HG03354 (cell line): ENCODE data around the gene SRSF3.

Experiments used
- ATAC-seq: cut with Tn5 transposase; IDR thresholded peaks from one replicate; pipeline ENCODE4 v1.9.1; 2021; ENCODE audit warnings: mild to moderate bottlenecking; ENCODE audit not compliant: unreplicated experiment, poor library complexity, severe bottlenecking

The SRSF3 gene

GRCh38 chr6:36616893-36617521 lies 22.8 kb downstream of the SRSF3 start:
- no peak for ATAC-seq

GRCh38 chr6:36618366-36619355 lies 24.5 kb downstream of the SRSF3 start:
- no peak for ATAC-seq

- no peak for ATAC-seq
Measured at GRCh38 chr6:36621371-36621855, 27.3 kb downstream of the SRSF3 start.

GRCh38 chr6:36622901-36623546 lies 28.9 kb downstream of the SRSF3 start:
- peak; percentile 17 for ATAC-seq

GRCh38 chr6:36623547-36624459 lies 29.6 kb downstream of the SRSF3 start:
- peak; percentile 65 for ATAC-seq

- no peak for ATAC-seq
Measured at GRCh38 chr6:36624461-36625157, 30.4 kb downstream of the SRSF3 start.

- no peak for ATAC-seq
Measured at GRCh38 chr6:36625158-36625919, 31.2 kb downstream of the SRSF3 start.

- ATAC-seq, result no peak
Measured at GRCh38 chr6:36626636-36627035, 32.5 kb downstream of the SRSF3 start.

- ATAC-seq, result no peak
Measured at GRCh38 chr6:36627141-36627540, 33.0 kb downstream of the SRSF3 start.

- no peak for ATAC-seq
Measured at GRCh38 chr6:36627801-36628246, 33.7 kb downstream of the SRSF3 start.

GRCh38 chr6:36629784-36630183 lies 35.6 kb downstream of the SRSF3 start:
- no peak for ATAC-seq

- no peak for ATAC-seq
Measured at GRCh38 chr6:36631326-36632011, 37.3 kb downstream of the SRSF3 start.

GRCh38 chr6:36633370-36633769 lies 39.2 kb downstream of the SRSF3 start:
- no peak for ATAC-seq

GRCh38 chr6:36633915-36634314 lies 39.8 kb downstream of the SRSF3 start:
- ATAC-seq, result no peak

GRCh38 chr6:36634317-36635108 lies 40.4 kb downstream of the SRSF3 start:
- ATAC-seq, result no peak

- ATAC-seq, result no peak
Measured at GRCh38 chr6:36636283-36636682, 42.1 kb downstream of the SRSF3 start.
